ENCODE data around the gene NAPA. TPM values are rescaled to one million over a fixed set of nuclear protein-coding genes. Genes with fewer than 3 reads are reported as not detected.

The NAPA gene
- 72.6 TPM for total RNA-seq

GRCh38 chr19:47514869-47515588, at the start of gene NAPA:
Gene NAPA, minus strand, starts transcription at chr19:47515063. Its CDS starts 123 bp downstream, at chr19:47514940.

GRCh38 chr19:47483800-47484690, 30.8 kb downstream of the NAPA start, which contains the start of gene KPTN:
Gene KPTN, minus strand, starts transcription at chr19:47484219. Its CDS starts 59 bp downstream, at chr19:47484160.

GRCh38 chr19:47471733-47472457, 43.0 kb downstream of the NAPA start, which contains the start of gene SLC8A2:
Gene SLC8A2, minus strand, starts transcription at chr19:47471893. Its CDS starts 5,490 bp downstream, at chr19:47466403.

Other genes starting within 250 kb of the NAPA start
- 4.4 TPM for gene INAFM1, start 240.2 kb downstream of the NAPA start, total RNA-seq
- 2.0 TPM for gene C5AR1, start 205.2 kb downstream of the NAPA start, total RNA-seq
- gene C5AR2, start 182.9 kb downstream of the NAPA start, total RNA-seq: 1.0 TPM
- gene DHX34, start 165.7 kb downstream of the NAPA start, total RNA-seq: 21.4 TPM
- gene MEIS3, start 95.5 kb downstream of the NAPA start, total RNA-seq: 31.7 TPM
- gene SLC8A2, start 43.2 kb downstream of the NAPA start, total RNA-seq: 16.1 TPM
- 11.7 TPM for gene KPTN, start 30.8 kb downstream of the NAPA start, total RNA-seq
- 0.44 TPM for gene ZNF541, start 58.1 kb upstream of the NAPA start, total RNA-seq
- 42.1 TPM for gene BICRA, start 94.1 kb upstream of the NAPA start, total RNA-seq
- gene EHD2, start 198.4 kb upstream of the NAPA start, total RNA-seq: 59.6 TPM
- 157 TPM for gene NOP53, start 230.5 kb upstream of the NAPA start, total RNA-seq

Measured in camera-type eye (tissue), 1 donor.